K562 (cell line): Measurements from ENCODE around the gene RNF187. TPM values are rescaled to one million over a fixed set of nuclear protein-coding genes. Genes with fewer than 3 reads are reported as not detected.

Experiments used
- ATAC-seq: fragments of 200-7000 bp; cut with Tn5 transposase; 3 replicates; pipeline ENCODE4 v1.9.1; 2020; ENCODE audit warnings: moderate library complexity
- BruUV-seq: library from RNA; stranded (reverse); fragments of 400-500 nt; replicated peaks from 2 replicates; lab custom pipeline; 2021; lab: Mats Ljungman, UMichigan
- CTCF ChIA-PET: fragments of 300-600 bp; formaldehyde crosslinking; extraction: SDS; loops from one replicate; lab custom pipeline; 2021; ENCODE audit warnings: low intra/inter-chr PET ratio; lab: Yijun Ruan, JAX
- POLR2A ChIA-PET: fragments of 300-600, 350-650 bp; sonication (Branson Sonifier 250); formaldehyde crosslinking; extraction: SDS; loops from one replicate; lab custom pipeline; 2021; ENCODE audit warnings: antibody characterized with exemption, inconsistent platforms; lab: Yijun Ruan, JAX
- DNase-seq, 4 experiments: peaks; one replicate each; pipeline versions ENCODE4 v3.0.0 to v3.0.0-alpha.2; 2011 to 2018; ENCODE audit warnings: low spot score in 3 of 4, mixed read lengths in 3 of 4; ENCODE audit errors: extremely low read depth in 1 of 4
- FAIRE-seq: peaks from 2 replicates; lab custom pipeline; 2011; peaks lifted over from hg19 to GRCh38; lab: Jason Lieb, UNC
- H2AFZ ChIP-seq: 2 replicates; pipeline ENCODE4 v1.6.0; 2011; ENCODE audit warnings: low read depth, low read length, control low read depth, inconsistent platforms
- H3K27ac ChIP-seq: fragments of 200-600 bp; 3 replicates; pipeline ENCODE4 v1.8.0; 2011; ENCODE audit warnings: low read depth, mild to moderate bottlenecking, control low read depth, inconsistent platforms, low read length, moderate library complexity, mixed read lengths; ENCODE audit errors: extremely low read depth
- H3K27me3 ChIP-seq, 2 experiments: fragments of 300-600 bp in 1 of 2; 2 replicates in 1 of 2; 3 replicates in 1 of 2; pipeline versions ENCODE4 v1.6.0 to v1.8.0; 2011; ENCODE audit warnings: inconsistent platforms in 2 of 2, low read length in 2 of 2, mild to moderate bottlenecking in 1 of 2, mixed read lengths in 1 of 2, moderate library complexity in 1 of 2; ENCODE audit not compliant: control insufficient read depth in 2 of 2, insufficient read depth in 2 of 2
- H3K36me3 ChIP-seq: fragments of 300-600 bp; 3 replicates; pipeline ENCODE4 v1.8.0; 2011; ENCODE audit warnings: mild to moderate bottlenecking, low read length, inconsistent platforms; ENCODE audit not compliant: control insufficient read depth, insufficient read depth
- H3K4me1 ChIP-seq, 2 experiments: fragments of 200-600 bp in 1 of 2; replicated peaks in 1 of 2; 2 replicates in 1 of 2; 3 replicates in 1 of 2; pipeline versions ENCODE4 v1.5.1 to v1.8.0; 2011; ENCODE audit warnings: inconsistent platforms in 2 of 2, low read length in 2 of 2, mild to moderate bottlenecking in 1 of 2, mixed read lengths in 1 of 2, moderate library complexity in 1 of 2; ENCODE audit not compliant: control insufficient read depth in 2 of 2, insufficient read depth in 2 of 2
- H3K4me2 ChIP-seq: 2 replicates; pipeline ENCODE4 v1.6.1; 2011; ENCODE audit warnings: low read length, control low read depth, inconsistent platforms, mixed read lengths; ENCODE audit not compliant: insufficient read depth
- H3K4me3 ChIP-seq: fragments of 200-600 bp; sonication (generic), shearing (Covaris generic); 2 replicates; pipeline ENCODE4 v1.5.1; 2016; ENCODE audit warnings: control low read depth, inconsistent platforms
- H3K79me2 ChIP-seq: fragments of 200-600 bp; 3 replicates; pipeline ENCODE4 v1.8.0; 2011; ENCODE audit warnings: low read length, inconsistent platforms; ENCODE audit not compliant: control insufficient read depth, insufficient read depth
- H3K9ac ChIP-seq, 2 experiments: 2 replicates each; pipeline versions ENCODE4 v1.6.0 to v1.6.1; 2011; ENCODE audit warnings: low read depth in 2 of 2, low read length in 2 of 2, control low read depth in 1 of 2, inconsistent platforms in 1 of 2, mild to moderate bottlenecking in 1 of 2, mixed read lengths in 1 of 2; ENCODE audit not compliant: insufficient read depth in 1 of 2
- H3K9me1 ChIP-seq: one replicate; pipeline ENCODE4 v1.6.0; 2011; ENCODE audit warnings: inconsistent platforms, mild to moderate bottlenecking, low read length, moderate library complexity; ENCODE audit not compliant: control insufficient read depth, insufficient read depth
- H3K9me3 ChIP-seq: replicated peaks from 2 replicates; pipeline ENCODE4 v1.5.1; 2011; ENCODE audit warnings: low read depth, low read length, inconsistent platforms; ENCODE audit not compliant: control insufficient read depth, insufficient read depth
- H4K20me1 ChIP-seq: replicated peaks from 2 replicates; pipeline ENCODE4 v1.6.1; 2011; ENCODE audit warnings: low read length, inconsistent platforms, mixed read lengths; ENCODE audit not compliant: control insufficient read depth, insufficient read depth
- CBX3 ChIP-seq, 2 experiments: IDR thresholded peaks; 1 replicate in 1 of 2; 2 replicates in 1 of 2; pipeline ENCODE4 v1.6.1; 2012; ENCODE audit warnings: inconsistent platforms in 2 of 2, low read length in 2 of 2, borderline replicate concordance in 1 of 2, control low read depth in 1 of 2
- PCBP2 ChIP-seq: fragments of 200-400 bp; formaldehyde crosslinking; IDR thresholded peaks from 2 replicates; pipeline ENCODE4 v1.6.1; 2018; ENCODE audit warnings: low read length, low read depth, mild to moderate bottlenecking, moderate library complexity; ENCODE audit not compliant: poor library complexity, severe bottlenecking
- RBM34 ChIP-seq: fragments of 200-400 bp; formaldehyde crosslinking; IDR thresholded peaks from 2 replicates; pipeline ENCODE4 v1.6.1; 2018; ENCODE audit warnings: low read length, borderline replicate concordance; ENCODE audit not compliant: insufficient read depth
- RNF2 ChIP-seq: sonication (generic); IDR thresholded peaks from 2 replicates; pipeline ENCODE4 v1.6.1; 2016
- SMAD3 ChIP-seq: fragments of 450-650 bp; formaldehyde crosslinking; conservative IDR thresholded peaks from 2 replicates; pipeline ENCODE4 v1.4.0; 2020; ENCODE audit warnings: mild to moderate bottlenecking
- SMARCA4 ChIP-seq: fragments of 450-650 bp; IDR thresholded peaks from 2 replicates; pipeline ENCODE4 v1.6.1; 2016
- SREBF2 ChIP-seq: sonication (generic); formaldehyde crosslinking; IDR thresholded peaks from 2 replicates; pipeline ENCODE4 v1.4.0; 2020; ENCODE audit warnings: mild to moderate bottlenecking, missing genetic modification reagents
- TFAM ChIP-seq: fragments of 250-450 bp; sonication (Bioruptor Pico); conservative IDR thresholded peaks from 2 replicates; pipeline ENCODE4 v1.5.0; 2021; ENCODE audit warnings: mild to moderate bottlenecking, moderate library complexity
- XRCC4 ChIP-seq: IDR thresholded peaks from one replicate; pipeline ENCODE4 v1.6.1; 2011; ENCODE audit not compliant: insufficient read depth, insufficient read length; ENCODE audit errors: extremely low read depth
- ZNF445 ChIP-seq: fragments of 250-450 bp; sonication (Bioruptor Pico); IDR thresholded peaks from 2 replicates; pipeline ENCODE4 v1.4.0; 2020; ENCODE audit warnings: low read depth, mild to moderate bottlenecking, moderate library complexity
- ZNF57 ChIP-seq: fragments of 450-650 bp; formaldehyde crosslinking; IDR thresholded peaks from 2 replicates; pipeline ENCODE4 v1.4.0; 2020; ENCODE audit warnings: mild to moderate bottlenecking, moderate library complexity
- ZNF785 ChIP-seq: fragments of 250-450 bp; sonication (Bioruptor Pico); IDR thresholded peaks from 2 replicates; pipeline ENCODE4 v1.4.0; 2020; ENCODE audit warnings: mild to moderate bottlenecking
- WGBS: fragments of 100-300 bp; shearing (Covaris generic); methylation state at CpG from one replicate; pipeline ENCODE4 v1.1.6; 2016; ENCODE audit warnings: low coverage, mixed read lengths; ENCODE audit not compliant: insufficient coverage; ENCODE audit errors: missing lambda C conversion rate; 5-methylcytosine and 5-hydroxymethylcytosine counted together
- in situ Hi-C: fragments of 300-500 bp; cut with MboI; formaldehyde crosslinking; loops from 4 replicates; pipeline ENCODE4 v1.15.0; 2018; ENCODE audit warnings: inconsistent platforms, mixed read lengths
- intact Hi-C: fragments of 100-400 bp; cut with micrococcal nuclease; formaldehyde crosslinking; loops from 2 replicates; pipeline ENCODE4 v1.14.2; 2022
- polyA plus RNA-seq, 8 experiments: library from polyadenylated mRNA; depleted of rRNA in 4 of 8; stranded (reverse) in 5 of 8; unstranded in 3 of 8; fragments of >200 nt; fragmentation: Nextera tagmentation in 2 of 8; fragmentation: Illumina TruSeq in 1 of 8; extraction: Ambion mirVana in 2 of 8; extraction: Trizol in 1 of 8; gene quantifications; 2 replicates each; pipeline versions ENCODE4 v1.2.1 to v1.2.3, GENCODE V29; 2011 to 2014; ENCODE audit warnings: inconsistent platforms in 1 of 8, missing spikeins in 1 of 8
- total RNA-seq, 7 experiments: library from RNA; depleted of rRNA in 6 of 7; stranded (reverse); fragments of >200 nt in 6 of 7; fragmentation: Illumina TruSeq in 2 of 7; extraction: Trizol in 2 of 7; gene quantifications; 2 replicates each; pipeline versions ENCODE4 v1.2.1 to v1.2.3, GENCODE V29; 2011 to 2021; ENCODE audit warnings: low replicate concordance in 1 of 7
- TF ChIP-seq, protein P1 (sequence below): IDR thresholded peaks from 2 replicates; pipeline ENCODE4 v1.6.1; 2011; ENCODE audit warnings: borderline replicate concordance, low read depth, mild to moderate bottlenecking, moderate library complexity, low read length; ENCODE audit not compliant: insufficient read depth, poor library complexity, severe bottlenecking
- TF ChIP-seq, protein P2 (sequence below): fragments of 250-450 bp; sonication (Bioruptor Pico); IDR thresholded peaks from 2 replicates; pipeline ENCODE4 v1.8.0; 2021; ENCODE audit warnings: mild to moderate bottlenecking, moderate library complexity

Gene RNF187
- total and polyA plus RNA-seq, 9 of the 15 experiments (the other 6 are each of a cell fraction or from before 2014, with no cell fraction given), result 2.3 to 119 (median 41.9) TPM

DNA sequence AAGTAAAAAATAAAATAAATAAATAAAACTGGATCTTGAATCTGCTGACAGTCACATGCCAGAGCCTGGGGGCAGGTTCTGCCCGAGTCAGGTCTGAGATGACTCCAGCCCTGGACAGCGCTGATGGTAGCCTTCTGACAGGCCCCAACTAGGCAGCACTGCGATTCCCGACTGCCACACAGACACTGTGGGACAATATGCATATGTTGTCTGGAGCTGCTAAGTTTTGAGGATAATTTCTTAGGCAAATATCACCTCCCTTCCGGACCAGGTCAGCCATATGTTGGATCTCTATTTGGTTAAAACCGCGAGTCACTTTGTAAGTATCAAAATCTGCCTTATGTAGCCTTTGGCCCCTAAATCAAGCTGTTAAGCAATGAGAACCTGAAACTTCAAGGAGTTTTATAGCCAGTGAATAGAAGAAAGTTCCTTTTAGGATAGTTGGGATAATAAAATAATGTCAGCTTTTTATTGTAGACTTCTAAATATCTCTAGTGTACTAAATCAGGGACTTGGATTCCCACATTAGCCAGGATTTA, 49.7 kb upstream of the RNF187 start:
- ChIA-PET POLR2A (interaction anchor here (0.7 to 1.4 kb wide), 3 partner anchors 12 to 19 kb away, joined by 4 to 6 read pairs (median 5); no protein-coding TSS in a partner anchor), CTCF (no interaction called here)
- Histone ChIP-seq H3K9me1 (no peaks in the 10 kb centered on the region), H2AFZ (no peak overlapping the region), H3K79me2 (no peaks in the 10 kb centered on the region), H3K9me3 (no peaks in the 10 kb centered on the region), H3K36me3 (no peaks in the 10 kb centered on the region), H3K27me3 (peaks cover 13 to 24% of the 10 kb centered on the region in 2 experiments; a peak in 3 of 5 replicates), H3K9ac (no peak overlapping the region), H3K4me2 (no peak overlapping the region), H3K27ac (no peak overlapping the region), H4K20me1 (no peaks in the 10 kb centered on the region), H3K4me3 (no peak overlapping the region), H3K4me1 (no peaks in the 10 kb centered on the region; a peak in 1 of 5 replicates)
- 27% methylated on average over 7 of the region's 7 CpGs for WGBS
- BruUV-seq, result no TSS peak
- TF ChIP-seq ZNF785 (CRISPR knock-in tag) (no peak), PCBP2 (no peak), RBM34 (no peak), TFAM (CRISPR knock-in tag) (no peak), SMARCA4 (no peak), ZNF57 (CRISPR knock-in tag) (no peak), SMAD3 (CRISPR knock-in tag) (no peak), XRCC4 (no peak), RNF2 (no peak), ZNF445 (CRISPR knock-in tag) (no peak), CBX3 (IDR thresholded peaks at IDR 0.05; ENCODE audit: borderline replicate concordance in 1 of 2, low read length in 2 of 2) (no peak), SREBF2 (CRISPR knock-in tag) (no peak)
- TF ChIP-seq, protein P1, sequence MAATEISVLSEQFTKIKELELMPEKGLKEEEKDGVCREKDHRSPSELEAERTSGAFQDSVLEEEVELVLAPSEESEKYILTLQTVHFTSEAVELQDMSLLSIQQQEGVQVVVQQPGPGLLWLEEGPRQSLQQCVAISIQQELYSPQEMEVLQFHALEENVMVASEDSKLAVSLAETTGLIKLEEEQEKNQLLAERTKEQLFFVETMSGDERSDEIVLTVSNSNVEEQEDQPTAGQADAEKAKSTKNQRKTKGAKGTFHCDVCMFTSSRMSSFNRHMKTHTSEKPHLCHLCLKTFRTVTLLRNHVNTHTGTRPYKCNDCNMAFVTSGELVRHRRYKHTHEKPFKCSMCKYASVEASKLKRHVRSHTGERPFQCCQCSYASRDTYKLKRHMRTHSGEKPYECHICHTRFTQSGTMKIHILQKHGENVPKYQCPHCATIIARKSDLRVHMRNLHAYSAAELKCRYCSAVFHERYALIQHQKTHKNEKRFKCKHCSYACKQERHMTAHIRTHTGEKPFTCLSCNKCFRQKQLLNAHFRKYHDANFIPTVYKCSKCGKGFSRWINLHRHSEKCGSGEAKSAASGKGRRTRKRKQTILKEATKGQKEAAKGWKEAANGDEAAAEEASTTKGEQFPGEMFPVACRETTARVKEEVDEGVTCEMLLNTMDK, result no peak
- TF ChIP-seq, protein P2, sequence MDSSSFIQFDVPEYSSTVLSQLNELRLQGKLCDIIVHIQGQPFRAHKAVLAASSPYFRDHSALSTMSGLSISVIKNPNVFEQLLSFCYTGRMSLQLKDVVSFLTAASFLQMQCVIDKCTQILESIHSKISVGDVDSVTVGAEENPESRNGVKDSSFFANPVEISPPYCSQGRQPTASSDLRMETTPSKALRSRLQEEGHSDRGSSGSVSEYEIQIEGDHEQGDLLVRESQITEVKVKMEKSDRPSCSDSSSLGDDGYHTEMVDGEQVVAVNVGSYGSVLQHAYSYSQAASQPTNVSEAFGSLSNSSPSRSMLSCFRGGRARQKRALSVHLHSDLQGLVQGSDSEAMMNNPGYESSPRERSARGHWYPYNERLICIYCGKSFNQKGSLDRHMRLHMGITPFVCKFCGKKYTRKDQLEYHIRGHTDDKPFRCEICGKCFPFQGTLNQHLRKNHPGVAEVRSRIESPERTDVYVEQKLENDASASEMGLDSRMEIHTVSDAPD (CRISPR knock-in tag), result no peak
- ATAC-seq (no peak), DNase-seq (no peak), FAIRE-seq (no peak)
- intact Hi-C loops (no loop called here), in situ Hi-C loops (no loop called here)
